HG03342 (cell line): ENCODE results near the gene KRTAP4-8.
"Not testable (repeated sequence)": the region's sequence is repeated elsewhere in the genome, so short reads cannot be mapped to it uniquely, and the experiment has no call there.

Source experiments
- ATAC-seq: cut with Tn5 transposase; IDR thresholded peaks from one replicate; pipeline ENCODE4 v1.9.1; 2021; ENCODE audit warnings: mild to moderate bottlenecking, moderate library complexity; ENCODE audit not compliant: unreplicated experiment

Gene KRTAP4-8

DNA sequence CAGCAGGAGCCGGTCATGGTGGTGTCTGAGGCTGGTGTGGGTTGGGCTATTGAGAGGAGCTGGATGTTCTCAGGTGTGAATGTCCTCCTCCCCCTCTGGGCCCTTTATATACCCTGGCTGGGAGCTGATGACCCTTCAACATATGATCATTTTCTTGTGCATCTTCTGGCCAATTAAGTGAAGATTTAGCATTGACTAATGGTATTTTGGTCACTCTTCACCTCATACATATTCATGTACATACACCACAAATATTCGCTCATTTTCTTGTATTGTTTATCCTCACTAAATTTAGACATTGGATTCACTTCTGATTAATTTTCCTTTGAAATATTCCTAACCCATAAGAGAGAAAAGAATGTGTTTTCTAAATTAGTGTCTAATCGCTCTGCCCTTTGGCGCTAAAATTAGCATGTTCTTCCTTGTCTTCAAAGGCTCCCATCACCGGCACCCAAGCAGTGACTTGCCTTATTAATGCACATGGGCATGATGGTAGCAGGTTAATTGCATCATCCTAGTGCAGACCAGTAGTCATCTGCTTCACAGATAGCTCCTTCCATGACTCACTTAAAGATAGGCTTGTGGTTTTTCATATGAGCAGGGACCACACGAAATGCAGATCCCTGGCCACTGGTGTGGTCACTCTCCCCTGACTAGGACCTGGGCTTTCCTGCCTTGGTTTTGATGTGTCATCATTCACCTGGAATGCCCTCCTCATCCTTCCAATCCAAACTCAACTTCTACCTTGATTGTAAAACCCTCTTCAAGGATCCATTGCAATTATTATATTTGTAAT, 31.9 kb downstream of the KRTAP4-8 start, which contains the start of gene KRTAP2-4:
TSS of gene KRTAP2-4 (minus strand) at position 51 of the 796 bp plus-strand sequence. CDS start at position 17, 34 bp downstream.
- no peak for ATAC-seq

DNA sequence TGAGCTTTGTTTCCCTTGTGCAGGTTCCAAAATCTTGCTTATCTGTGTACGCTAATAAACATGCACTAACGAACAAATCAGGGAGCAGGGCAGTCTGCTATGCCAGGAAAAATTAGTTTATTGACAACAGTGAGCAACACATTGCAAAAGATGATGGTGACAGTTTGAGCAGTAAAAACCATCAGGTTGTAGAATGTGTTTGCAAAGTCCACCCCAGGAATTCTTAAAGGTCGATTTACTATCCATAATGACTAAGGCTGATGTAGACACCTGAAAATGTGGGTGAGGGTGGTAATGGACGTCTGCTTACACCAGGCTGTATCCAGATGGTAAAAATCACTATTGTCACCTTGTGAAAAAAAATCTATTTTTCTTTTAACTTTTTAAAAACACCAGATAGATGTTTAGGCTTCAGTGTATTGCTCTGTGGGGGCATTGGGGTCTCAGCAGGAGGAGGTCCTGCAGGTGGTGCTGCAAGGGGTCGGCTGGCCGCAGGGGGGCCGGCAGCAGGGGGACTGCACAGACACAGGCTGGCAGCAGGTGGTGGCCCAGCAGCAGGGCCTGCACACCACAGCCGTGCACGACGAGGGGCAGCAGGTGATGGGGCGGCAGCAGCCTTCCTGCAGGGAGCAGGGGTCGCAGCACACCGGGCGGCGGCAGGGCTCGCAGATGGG, 32.8 kb downstream of the KRTAP4-8 start:
- ATAC-seq: not testable (repeated sequence)

GRCh38 chr17:41064301-41064700, 33.6 kb downstream of the KRTAP4-8 start:
- no peak for ATAC-seq

- ATAC-seq: no peak
These were observed 34.5 kb downstream of the KRTAP4-8 start for GRCh38 chr17:41063449-41063848.

DNA sequence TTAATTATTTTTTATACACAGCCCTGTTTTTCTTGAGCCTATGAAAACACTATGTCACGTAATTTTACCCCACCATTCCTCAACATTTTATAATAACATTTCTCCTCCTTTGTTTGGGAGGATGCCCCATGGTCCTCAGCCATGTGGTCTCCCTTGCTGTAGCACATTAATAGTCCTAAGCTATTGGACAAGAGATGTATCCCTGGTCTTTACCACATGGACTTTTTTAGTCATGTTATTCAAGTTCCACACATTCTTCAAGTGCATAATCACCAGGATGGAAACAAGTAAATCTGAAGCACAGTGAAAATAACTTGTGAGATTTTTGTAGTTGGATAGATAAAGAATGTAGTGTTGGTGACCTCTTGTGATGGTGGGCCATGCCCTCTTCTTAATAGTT, 36.0 kb downstream of the KRTAP4-8 start:
- ATAC-seq: no peak

- ATAC-seq: no peak
These were observed 37.8 kb downstream of the KRTAP4-8 start, which contains the start of gene KRTAP2-3 for GRCh38 chr17:41060052-41060604. Gene KRTAP2-3, minus strand, starts transcription at chr17:41060114. Its CDS starts 64 bp downstream, at chr17:41060050.

DNA sequence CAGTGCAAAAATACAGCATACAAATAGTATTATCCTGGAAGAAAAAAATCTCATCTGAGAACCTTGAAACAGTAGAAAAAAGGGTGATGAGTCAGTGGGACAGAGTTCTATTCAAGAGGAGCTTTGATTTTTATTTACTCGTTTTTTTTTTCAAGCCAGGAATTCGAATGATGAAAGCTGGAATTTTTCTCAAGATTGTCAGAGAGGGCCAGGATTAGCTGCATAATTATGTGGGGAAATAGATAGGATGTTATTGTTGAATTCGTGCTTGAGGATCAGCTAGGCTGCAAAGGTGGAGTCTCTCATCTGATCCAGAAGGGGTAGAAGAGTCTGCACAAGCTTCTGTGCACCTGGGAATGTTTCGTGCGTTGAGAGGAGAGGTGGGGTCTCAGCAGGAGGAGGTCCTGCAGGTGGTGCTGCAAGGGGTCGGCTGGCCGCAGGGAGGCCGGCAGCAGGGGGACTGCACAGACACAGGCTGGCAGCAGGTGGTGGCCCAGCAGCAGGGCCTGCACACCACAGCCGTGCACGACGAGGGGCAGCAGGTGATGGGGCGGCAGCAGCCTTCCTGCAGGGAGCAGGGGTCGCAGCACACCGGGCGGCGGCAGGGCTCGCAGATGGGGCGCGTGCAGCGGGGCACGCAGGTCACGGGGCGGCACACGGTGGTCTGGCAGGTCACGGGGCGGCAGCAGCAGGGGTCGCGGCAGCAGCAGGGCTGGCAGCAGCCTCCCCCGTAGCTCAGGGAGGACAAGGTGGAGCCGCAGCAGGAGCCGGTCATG, 38.5 kb downstream of the KRTAP4-8 start:
- ATAC-seq: not testable (repeated sequence)

DNA sequence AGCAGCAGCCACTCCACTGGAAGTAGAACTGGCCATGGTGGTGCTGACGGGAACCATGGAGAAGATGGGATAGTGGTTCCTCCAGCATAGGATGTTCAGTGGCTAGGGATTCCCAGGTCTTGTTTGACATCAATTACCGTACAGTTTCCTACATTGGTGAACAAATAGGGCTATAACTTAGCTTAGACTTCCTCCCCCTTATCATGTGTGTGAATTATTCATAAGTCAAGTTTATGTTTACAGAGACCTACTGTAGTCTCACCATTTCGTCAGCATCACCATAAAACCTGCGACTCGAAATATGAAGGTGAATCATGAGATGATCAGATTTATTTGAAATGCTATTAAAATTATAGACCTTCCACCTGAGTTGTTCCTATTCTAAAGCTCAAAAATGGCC, 39.2 kb downstream of the KRTAP4-8 start:
- ATAC-seq: no peak

DNA sequence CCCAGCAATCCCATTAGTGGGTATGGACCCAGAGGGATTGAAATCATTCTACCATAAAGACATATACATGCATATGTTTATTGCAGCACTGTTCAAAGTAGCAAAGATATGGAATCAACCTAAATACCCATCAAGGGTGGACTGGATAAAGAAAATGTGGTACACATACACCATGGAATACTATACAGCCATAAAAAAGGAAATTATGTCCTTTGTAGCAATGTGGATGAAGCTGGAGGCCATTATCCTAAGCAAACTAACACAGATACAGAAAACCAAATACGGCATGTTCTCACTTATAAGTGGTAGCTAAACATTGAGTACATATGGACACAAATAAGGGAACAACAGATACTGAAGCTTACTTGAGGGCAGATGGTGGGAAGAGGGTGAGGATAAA, 40.4 kb downstream of the KRTAP4-8 start:
- no peak for ATAC-seq

GRCh38 chr17:41055130-41055529, 42.8 kb downstream of the KRTAP4-8 start, which contains the start of gene KRTAP2-2:
Gene KRTAP2-2, minus strand, starts transcription at chr17:41055230. Its CDS starts 19 bp downstream, at chr17:41055211.
- ATAC-seq: not testable (repeated sequence)

DNA sequence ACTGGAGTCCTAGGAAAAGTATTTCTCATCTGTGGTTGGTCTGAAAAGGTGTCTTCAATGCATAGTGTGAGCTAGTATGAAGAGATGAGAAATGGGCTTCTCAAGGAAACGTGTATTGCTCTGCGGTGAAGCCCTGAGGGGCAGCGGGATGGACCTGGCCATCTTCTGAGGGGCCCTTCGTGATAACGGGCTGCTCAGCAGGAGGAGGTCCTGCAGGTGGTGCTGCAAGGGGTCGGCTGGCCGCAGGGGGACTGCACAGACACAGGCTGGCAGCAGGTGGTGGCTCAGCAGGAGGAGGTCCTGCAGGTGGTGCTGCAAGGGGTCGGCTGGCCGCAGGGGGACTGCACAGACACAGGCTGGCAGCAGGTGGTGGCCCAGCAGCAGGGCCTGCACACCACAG, 43.4 kb downstream of the KRTAP4-8 start:
- not testable (repeated sequence) for ATAC-seq

DNA sequence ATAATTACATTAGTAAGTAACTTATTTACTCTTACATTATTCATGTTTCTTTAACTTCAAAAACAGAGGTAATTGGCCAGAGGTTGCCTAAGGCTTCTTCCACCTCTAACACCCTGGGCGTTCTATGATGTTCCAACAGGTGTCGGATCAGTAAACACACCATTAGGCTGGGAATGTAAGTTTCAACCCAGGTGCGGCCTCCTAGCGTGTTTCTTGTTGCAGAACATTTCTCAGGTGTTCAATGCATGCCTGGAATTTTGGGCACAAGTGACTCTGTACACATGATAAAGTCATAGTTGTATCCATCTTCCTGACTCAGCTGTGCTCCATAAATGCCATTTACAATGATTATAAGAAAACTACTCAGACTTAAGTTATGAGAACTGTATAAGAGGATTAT, 43.9 kb downstream of the KRTAP4-8 start:
- no peak for ATAC-seq

DNA sequence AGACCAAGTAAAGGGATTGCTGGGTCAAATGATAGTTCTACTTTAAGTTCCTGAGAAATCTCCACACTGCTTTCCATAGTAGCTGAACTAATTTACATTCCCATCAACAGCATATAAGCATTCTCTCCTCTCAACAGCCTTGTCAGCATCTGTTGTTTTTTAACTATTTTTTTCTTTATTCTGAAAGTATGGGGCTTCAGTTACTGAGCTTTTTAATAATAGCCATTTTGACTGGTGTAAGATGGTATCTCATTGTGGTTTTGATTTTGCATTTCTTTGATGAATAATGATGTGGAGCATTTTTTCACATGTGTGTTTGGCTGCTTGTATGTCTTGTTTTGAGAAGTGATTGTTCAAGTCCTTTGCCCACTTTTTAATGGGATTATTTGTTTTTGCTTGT, 45.4 kb downstream of the KRTAP4-8 start:
- no peak for ATAC-seq

DNA sequence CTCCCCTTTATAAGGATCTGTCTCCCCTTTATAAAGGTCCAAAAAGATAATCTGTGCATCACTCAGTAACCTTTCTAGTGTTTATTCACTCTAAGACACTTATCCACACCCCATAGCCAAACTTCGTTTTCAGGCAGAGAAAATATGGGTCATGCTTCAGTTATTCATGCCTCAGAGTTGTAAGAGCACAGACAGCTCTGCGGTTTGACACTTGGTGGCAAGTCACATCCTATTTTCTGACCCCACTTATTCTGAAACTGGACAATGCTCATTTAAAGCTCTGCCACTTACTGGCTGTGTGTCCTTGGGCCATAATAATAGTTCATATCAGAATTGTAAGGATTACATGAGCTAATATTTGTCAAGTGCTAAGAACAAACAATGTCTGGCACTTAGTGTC, 48.8 kb downstream of the KRTAP4-8 start:
- ATAC-seq: no peak

DNA sequence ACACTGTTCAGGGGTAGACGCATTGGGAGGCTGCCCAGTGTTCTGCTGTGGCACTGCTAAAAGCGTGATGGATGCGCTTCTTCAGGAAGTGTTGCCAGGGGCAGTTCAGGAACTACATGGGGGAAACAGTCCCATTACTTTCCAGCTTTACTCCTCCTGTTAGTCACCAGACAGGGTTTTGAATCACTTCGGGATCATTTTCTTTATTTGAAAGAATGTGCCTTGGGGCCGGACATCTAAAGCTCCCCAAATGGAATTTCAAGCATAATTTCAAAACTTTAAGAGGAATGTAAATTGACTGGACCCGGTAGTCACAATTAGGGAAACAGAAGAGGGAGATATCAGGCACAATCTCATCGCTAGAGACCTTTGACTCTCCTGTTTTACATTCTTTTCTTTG, 49.5 kb downstream of the KRTAP4-8 start:
- no peak for ATAC-seq
